GM23248 (cell line): ENCODE measurements around the gene RPS3. TPM values are rescaled to one million over a fixed set of nuclear protein-coding genes. Genes with fewer than 3 reads are reported as not detected.

Experiments used
- DNase-seq: peaks from one replicate; pipeline ENCODE4 v3.0.0-alpha.2; 2015
- H2AFZ ChIP-seq: fragments of 200-600 bp; sonication (generic); 2 replicates; pipeline ENCODE4 v1.6.1; 2016; ENCODE audit warnings: antibody characterized with exemption
- H3F3A ChIP-seq: fragments of 200-600 bp; sonication (generic); 2 replicates; pipeline ENCODE4 v1.6.1; 2016; ENCODE audit warnings: mild to moderate bottlenecking, antibody characterized with exemption, mixed run types; ENCODE audit not compliant: insufficient read depth
- H3K27ac ChIP-seq: fragments of 200-600 bp; sonication (generic); 2 replicates; pipeline ENCODE4 v1.5.1; 2016; ENCODE audit warnings: mild to moderate bottlenecking
- H3K27me3 ChIP-seq: fragments of 200-600 bp; sonication (generic); replicated peaks from 2 replicates; pipeline ENCODE4 v1.6.1; 2016; ENCODE audit warnings: mild to moderate bottlenecking; ENCODE audit not compliant: insufficient read depth
- H3K36me3 ChIP-seq: fragments of 200-600 bp; sonication (generic); 2 replicates; pipeline ENCODE4 v1.6.1; 2016; ENCODE audit warnings: low read depth, mild to moderate bottlenecking
- H3K4me1 ChIP-seq: fragments of 200-600 bp; sonication (generic); 2 replicates; pipeline ENCODE4 v1.6.1; 2016; ENCODE audit warnings: mild to moderate bottlenecking; ENCODE audit not compliant: insufficient read depth
- H3K4me2 ChIP-seq: fragments of 200-600 bp; sonication (generic); one replicate; pipeline ENCODE4 v1.6.1; 2016; ENCODE audit warnings: mild to moderate bottlenecking; ENCODE audit not compliant: unreplicated experiment
- H3K4me3 ChIP-seq: fragments of 200-600 bp; sonication (generic); 2 replicates; pipeline ENCODE4 v1.5.1; 2016; ENCODE audit warnings: mild to moderate bottlenecking
- H3K79me2 ChIP-seq: fragments of 200-600 bp; sonication (generic); 2 replicates; pipeline ENCODE4 v1.6.1; 2016; ENCODE audit warnings: mild to moderate bottlenecking; ENCODE audit not compliant: insufficient read depth
- H3K9ac ChIP-seq: fragments of 200-600 bp; sonication (generic); 2 replicates; pipeline ENCODE4 v1.6.1; 2016; ENCODE audit warnings: mild to moderate bottlenecking
- H3K9me2 ChIP-seq: fragments of 200-600 bp; sonication (generic); 2 replicates; pipeline ENCODE4 v1.6.1; 2016; ENCODE audit warnings: mixed run types, mild to moderate bottlenecking, moderate library complexity; ENCODE audit not compliant: insufficient read depth
- H3K9me3 ChIP-seq: fragments of 200-600 bp; sonication (generic); one replicate; pipeline ENCODE4 v1.6.1; 2017; ENCODE audit warnings: low read depth
- H4K20me1 ChIP-seq: fragments of 200-600 bp; sonication (generic); 2 replicates; pipeline ENCODE4 v1.6.0; 2016; ENCODE audit not compliant: insufficient read depth
- EZH2 ChIP-seq: fragments of 200-600 bp; sonication (generic); IDR thresholded peaks from 2 replicates; pipeline ENCODE4 v1.6.1; 2018; ENCODE audit warnings: antibody characterized with exemption, mild to moderate bottlenecking; ENCODE audit not compliant: insufficient read depth, poor library complexity, severe bottlenecking
- EZH2phosphoT487 ChIP-seq: fragments of 200-600 bp; sonication (generic); IDR thresholded peaks from 2 replicates; pipeline ENCODE4 v1.6.1; 2018; ENCODE audit warnings: antibody characterized with exemption, moderate library complexity, mild to moderate bottlenecking, low read depth; ENCODE audit not compliant: insufficient read depth
- WGBS, 2 experiments: methylation state at CpG; one replicate each; pipeline ENCODE4 v1.1.6; 2015 to 2017; ENCODE audit warnings: low lambda C conversion rate in 2 of 2, low coverage in 1 of 2; ENCODE audit errors: missing lambda C conversion rate in 2 of 2; 5-methylcytosine and 5-hydroxymethylcytosine counted together
- in situ Hi-C: fragments of 300-500 bp; cut with MboI; formaldehyde crosslinking; loops from 2 replicates; pipeline ENCODE4 v1.15.0; 2020
- polyA plus RNA-seq: library from polyadenylated mRNA; unstranded; fragments of >200 nt; fragmentation: Nextera tagmentation; extraction: Ambion mirVana; gene quantifications from 2 replicates; pipeline ENCODE4 v1.2.1, GENCODE V29; 2016
- total RNA-seq: library from RNA; depleted of rRNA; stranded (reverse); fragments of >200 nt; shearing (Covaris generic); gene quantifications from 2 replicates; pipeline ENCODE4 v1.2.3, GENCODE V29; 2014

RPS3 gene
- total and polyA plus RNA-seq, 2 experiments from 2014 or later, result 896 to 1,048 TPM

GRCh38 chr11:75388386-75389275 is 10.7 kb upstream of the RPS3 start:
- H3K4me3 ChIP-seq, result no peak overlapping the region
- no peaks in the 10 kb centered on the region for H3K36me3 ChIP-seq
- H4K20me1 ChIP-seq, result no peaks in the 10 kb centered on the region
- no peak for TF ChIP-seq EZH2
- TF ChIP-seq EZH2phosphoT487, result no peak
- H3K27ac ChIP-seq, result no peak overlapping the region
- peak; percentile 83 for DNase-seq
- H2AFZ ChIP-seq, result peak overlapping the region; percentile 30; the same call in 1 of the 2 replicates
- no peaks in the 10 kb centered on the region for H3K79me2 ChIP-seq
- no peaks in the 10 kb centered on the region for H3K9me2 ChIP-seq
- no peaks in the 10 kb centered on the region for H3K9me3 ChIP-seq
- in situ Hi-C loops, result loop anchor here (10.0 kb wide), 1 partner anchor 54 kb away; no protein-coding TSS in a partner anchor
- H3K4me1 ChIP-seq, result no peaks in the 10 kb centered on the region; the same call in 1 of the 2 replicates
- no peaks in the 10 kb centered on the region for H3K27me3 ChIP-seq
- H3K9ac ChIP-seq, result no peak overlapping the region
- 27 to 33% methylated on average over 9 of the region's 9 CpGs for WGBS, 2 experiments
- no peak overlapping the region for H3K4me2 ChIP-seq
- peaks cover 10% of the 10 kb centered on the region for H3F3A ChIP-seq

- no peak overlapping the region for H3K27ac ChIP-seq
- H3F3A ChIP-seq, result peaks cover 10% of the 10 kb centered on the region
- in situ Hi-C loops, result loop anchor here (10.0 kb wide), 1 partner anchor 54 kb away; no protein-coding TSS in a partner anchor
- H3K36me3 ChIP-seq, result no peaks in the 10 kb centered on the region
- DNase-seq, result no peak
- H4K20me1 ChIP-seq, result no peaks in the 10 kb centered on the region
- no peak for TF ChIP-seq EZH2
- TF ChIP-seq EZH2phosphoT487, result no peak
- no peaks in the 10 kb centered on the region for H3K27me3 ChIP-seq
- H3K9me2 ChIP-seq, result no peaks in the 10 kb centered on the region
- H3K4me3 ChIP-seq, result no peak overlapping the region
- H3K4me2 ChIP-seq, result no peak overlapping the region
- no peaks in the 10 kb centered on the region for H3K79me2 ChIP-seq
- H3K4me1 ChIP-seq, result no peaks in the 10 kb centered on the region; the same call in 1 of the 2 replicates
- WGBS, 2 experiments, result 69 to 75% methylated on average over 11 of the region's 11 CpGs
- H3K9ac ChIP-seq, result no peak overlapping the region
- H2AFZ ChIP-seq, result peak overlapping the region; percentile 30; the same call in 1 of the 2 replicates
- no peaks in the 10 kb centered on the region for H3K9me3 ChIP-seq
Measured at GRCh38 chr11:75389276-75389605, 10.1 kb upstream of the RPS3 start.

- TF ChIP-seq EZH2phosphoT487, result no peak
- H3K9me3 ChIP-seq, result no peaks in the 10 kb centered on the region
- 43 to 52% methylated on average over 7 of the region's 7 CpGs for WGBS, 2 experiments
- DNase-seq, result no peak
- H4K20me1 ChIP-seq, result no peaks in the 10 kb centered on the region
- in situ Hi-C loops, result loop anchor here (10.0 kb wide), 1 partner anchor 55 kb away; no protein-coding TSS in a partner anchor
- H3K79me2 ChIP-seq, result no peaks in the 10 kb centered on the region
- H3K36me3 ChIP-seq, result no peaks in the 10 kb centered on the region
- no peaks in the 10 kb centered on the region; the same call in 1 of the 2 replicates for H3K4me1 ChIP-seq
- no peaks in the 10 kb centered on the region for H3K27me3 ChIP-seq
- H3K27ac ChIP-seq, result no peak overlapping the region
- no peak overlapping the region for H3K4me3 ChIP-seq
- no peak overlapping the region for H3K9ac ChIP-seq
- H2AFZ ChIP-seq, result no peak overlapping the region
- H3K9me2 ChIP-seq, result no peaks in the 10 kb centered on the region
- H3K4me2 ChIP-seq, result no peak overlapping the region
- peaks cover 10% of the 10 kb centered on the region for H3F3A ChIP-seq
Measured at GRCh38 chr11:75389925-75390324, 9.4 kb upstream of the RPS3 start.

- Histone ChIP-seq H3K4me1 (no peaks in the 10 kb centered on the region), H3K27ac (no peak overlapping the region), H3F3A (no peaks in the 10 kb centered on the region), H3K9ac (no peak overlapping the region), H2AFZ (no peak overlapping the region), H3K79me2 (no peaks in the 10 kb centered on the region), H4K20me1 (no peaks in the 10 kb centered on the region), H3K9me3 (no peaks in the 10 kb centered on the region), H3K36me3 (no peaks in the 10 kb centered on the region), H3K9me2 (no peaks in the 10 kb centered on the region), H3K4me2 (no peak overlapping the region), H3K4me3 (no peak overlapping the region), H3K27me3 (no peaks in the 10 kb centered on the region)
- in situ Hi-C loops, result no loop called here
- WGBS, 2 experiments, result 59 to 63% methylated on average over 8 of the region's 8 CpGs
- DNase-seq, result no peak
- TF ChIP-seq EZH2 (no peak), EZH2phosphoT487 (no peak)
Measured at GRCh38 chr11:75394085-75394840, 5.1 kb upstream of the RPS3 start.
